ENCODE data around the gene AZU1. TPM values are rescaled to one million over a fixed set of nuclear protein-coding genes. Genes with fewer than 3 reads are reported as not detected.
"Not testable (repeated sequence)": the region's sequence is repeated elsewhere in the genome, so short reads cannot be mapped to it uniquely, and the experiment has no call there.

The AZU1 gene
- polyA plus RNA-seq, 4 donors: 0.86 to 3.6 (median 1.1) TPM

- no peak for DNase-seq (ENCODE audit: low read depth in 4 of 4, low spot score in 3 of 4)
These were observed 2.8 kb upstream of the AZU1 start for GRCh38 chr19:824885-825284.

GRCh38 chr19:825897-826644 is 1.6 kb upstream of the AZU1 start:
- no peak for DNase-seq (ENCODE audit: low read depth in 4 of 4, low spot score in 3 of 4)

GRCh38 chr19:827314-827709 is 325 bp upstream of the AZU1 start:
- DNase-seq (ENCODE audit: low read depth in 4 of 4, low spot score in 3 of 4): no peak

- no peak for DNase-seq (ENCODE audit: low read depth in 4 of 4, low spot score in 3 of 4)
These were observed 1.6 kb downstream of the AZU1 start for GRCh38 chr19:829129-829758.

GRCh38 chr19:831407-832369 is 4.1 kb downstream of the AZU1 start:
- no peak for DNase-seq (ENCODE audit: low read depth in 4 of 4, low spot score in 3 of 4)

GRCh38 chr19:834216-834615 is 6.6 kb downstream of the AZU1 start:
- DNase-seq (ENCODE audit: low read depth in 4 of 4, low spot score in 3 of 4): no peak

GRCh38 chr19:835210-835810 is 7.7 kb downstream of the AZU1 start:
- DNase-seq (ENCODE audit: low read depth in 4 of 4, low spot score in 3 of 4): no peak

- no peak for DNase-seq (ENCODE audit: low read depth in 4 of 4, low spot score in 3 of 4)
These were observed 13.0 kb downstream of the AZU1 start, which contains the start of gene PRTN3 for GRCh38 chr19:840519-841206. Gene PRTN3 (plus strand): TSS chr19:840999. CDS start chr19:841009, 10 bp downstream.

GRCh38 chr19:842802-843179 is 15.2 kb downstream of the AZU1 start:
- DNase-seq (ENCODE audit: low read depth in 4 of 4, low spot score in 3 of 4): not testable (repeated sequence)

GRCh38 chr19:843180-843835 is 15.7 kb downstream of the AZU1 start:
- DNase-seq (ENCODE audit: low read depth in 4 of 4, low spot score in 3 of 4): no peak

- DNase-seq (ENCODE audit: low read depth in 4 of 4, low spot score in 3 of 4): no peak
These were observed 16.4 kb downstream of the AZU1 start for GRCh38 chr19:843836-844545.

GRCh38 chr19:844546-844971 is 16.9 kb downstream of the AZU1 start:
- no peak for DNase-seq (ENCODE audit: low read depth in 4 of 4, low spot score in 3 of 4)

GRCh38 chr19:845707-846521 is 18.3 kb downstream of the AZU1 start:
- DNase-seq (ENCODE audit: low read depth in 4 of 4, low spot score in 3 of 4): no peak

- no peak for DNase-seq (ENCODE audit: low read depth in 4 of 4, low spot score in 3 of 4)
These were observed 20.8 kb downstream of the AZU1 start for GRCh38 chr19:848386-848921.

- DNase-seq (ENCODE audit: low read depth in 4 of 4, low spot score in 3 of 4): not testable (repeated sequence)
These were observed 21.6 kb downstream of the AZU1 start for GRCh38 chr19:849195-849594.

- no peak for DNase-seq (ENCODE audit: low read depth in 4 of 4, low spot score in 3 of 4)
These were observed 22.8 kb downstream of the AZU1 start for GRCh38 chr19:850221-850978.

GRCh38 chr19:850979-851335 is 23.3 kb downstream of the AZU1 start:
- DNase-seq (ENCODE audit: low read depth in 4 of 4, low spot score in 3 of 4): no peak
